Mesendoderm (in vitro differentiated cells): ENCODE measurements around the gene RIMOC1.

Experiments used
- DNase-seq: peaks from one replicate; pipeline ENCODE4 v3.0.0; 2013
- H2AK5ac ChIP-seq: 2 replicates; pipeline ENCODE4 v1.6.1; 2013; ENCODE audit warnings: low read length, inconsistent platforms
- H2BK120ac ChIP-seq: 2 replicates; pipeline ENCODE4 v1.6.1; 2013; ENCODE audit warnings: low read depth, mild to moderate bottlenecking, low read length, moderate library complexity, mixed read lengths
- H2BK15ac ChIP-seq: replicated peaks from 2 replicates; pipeline ENCODE4 v1.6.1; 2013; ENCODE audit warnings: low read depth, mild to moderate bottlenecking, moderate library complexity
- H2BK5ac ChIP-seq: 2 replicates; pipeline ENCODE4 v1.6.1; 2013; ENCODE audit warnings: low read length, inconsistent platforms
- H3K18ac ChIP-seq: 2 replicates; pipeline ENCODE4 v1.6.1; 2013; ENCODE audit warnings: mild to moderate bottlenecking, low read length, mixed read lengths
- H3K23ac ChIP-seq: one replicate; pipeline ENCODE4 v1.6.1; 2013; ENCODE audit warnings: low read length
- H3K27ac ChIP-seq: 2 replicates; pipeline ENCODE4 v1.5.1; 2013; ENCODE audit warnings: low read depth, mild to moderate bottlenecking, inconsistent platforms, low read length, moderate library complexity
- H3K27me3 ChIP-seq: 2 replicates; pipeline ENCODE4 v1.6.1; 2013; ENCODE audit warnings: low read length, control low read depth, mild to moderate bottlenecking, inconsistent platforms; ENCODE audit not compliant: insufficient read depth, poor library complexity
- H3K36me3 ChIP-seq: 2 replicates; pipeline ENCODE4 v1.6.1; 2013; ENCODE audit warnings: low read length, inconsistent platforms; ENCODE audit not compliant: control insufficient read depth, insufficient read depth
- H3K4ac ChIP-seq: one replicate; pipeline ENCODE4 v1.6.1; 2013; ENCODE audit warnings: low read depth, mild to moderate bottlenecking, low read length, moderate library complexity
- H3K4me1 ChIP-seq: 2 replicates; pipeline ENCODE4 v1.6.1; 2013; ENCODE audit warnings: low read depth, low read length, inconsistent platforms; ENCODE audit not compliant: control insufficient read depth
- H3K4me2 ChIP-seq: 2 replicates; pipeline ENCODE4 v1.6.1; 2013; ENCODE audit warnings: low read length
- H3K4me3 ChIP-seq: 2 replicates; pipeline ENCODE4 v1.5.1; 2013; ENCODE audit warnings: mild to moderate bottlenecking, low read length
- H3K56ac ChIP-seq: one replicate; pipeline ENCODE4 v1.6.1; 2013; ENCODE audit warnings: low read length
- H3K79me1 ChIP-seq: 2 replicates; pipeline ENCODE4 v1.6.1; 2013; ENCODE audit warnings: low read length, inconsistent platforms
- H3K79me2 ChIP-seq: 2 replicates; pipeline ENCODE4 v1.6.1; 2013; ENCODE audit warnings: mild to moderate bottlenecking, low read length; ENCODE audit not compliant: control insufficient read depth, insufficient read depth
- H3K9ac ChIP-seq: 2 replicates; pipeline ENCODE4 v1.6.1; 2013; ENCODE audit warnings: low read length, inconsistent platforms
- H4K5ac ChIP-seq: one replicate; pipeline ENCODE4 v1.6.1; 2013; ENCODE audit warnings: low read length
- H4K8ac ChIP-seq: one replicate; pipeline ENCODE4 v1.6.1; 2013; ENCODE audit warnings: low read depth, mild to moderate bottlenecking, control low read depth, low read length, moderate library complexity
- WGBS: extraction: QIAGEN DNeasy Blood & Tissue Kit; methylation state at CpG from one replicate; pipeline ENCODE4 v1.1.7; 2013; ENCODE audit warnings: low lambda C conversion rate, missing lambda C conversion rate; ENCODE audit not compliant: insufficient coverage; ENCODE audit errors: extremely low coverage; 5-methylcytosine and 5-hydroxymethylcytosine counted together

Gene RIMOC1

DNA sequence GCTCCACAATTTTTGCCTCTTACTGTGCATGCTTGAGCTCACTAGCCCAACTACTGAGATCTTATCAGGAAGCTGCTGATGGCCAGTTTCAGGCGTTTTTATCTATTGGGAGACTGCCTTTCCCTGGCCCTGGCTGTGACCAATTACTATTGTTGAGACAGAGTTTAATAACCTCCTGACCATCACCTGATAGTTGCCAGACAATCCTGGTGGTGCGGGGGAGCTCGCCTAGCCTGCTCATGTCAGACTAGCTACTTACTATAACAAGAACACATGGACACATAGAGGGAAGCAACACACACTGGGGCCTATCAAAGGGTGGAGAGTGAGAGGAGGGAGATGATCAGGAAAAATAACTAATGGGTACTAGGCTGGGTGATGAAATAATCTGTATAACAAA is 20.9 kb upstream of the RIMOC1 start:
- Histone ChIP-seq H3K79me2 (no peaks in the 10 kb centered on the region), H3K18ac (no peak overlapping the region), H3K36me3 (no peaks in the 10 kb centered on the region), H3K23ac (no peak overlapping the region), H3K4ac (no peak overlapping the region), H2BK15ac (no peak overlapping the region), H2BK5ac (no peak overlapping the region), H3K27ac (no peak overlapping the region), H3K27me3 (no peaks in the 10 kb centered on the region), H3K9ac (no peak overlapping the region), H3K56ac (no peak overlapping the region), H3K4me3 (no peak overlapping the region), H3K4me1 (no peaks in the 10 kb centered on the region), H4K5ac (no peak overlapping the region), H2AK5ac (no peak overlapping the region), H3K4me2 (no peak overlapping the region), H3K79me1 (no peaks in the 10 kb centered on the region), H4K8ac (no peak overlapping the region), H2BK120ac (no peak overlapping the region)
- no peak for DNase-seq
- WGBS: no CpG with 5 or more reads among the region's 3 CpGs

DNA sequence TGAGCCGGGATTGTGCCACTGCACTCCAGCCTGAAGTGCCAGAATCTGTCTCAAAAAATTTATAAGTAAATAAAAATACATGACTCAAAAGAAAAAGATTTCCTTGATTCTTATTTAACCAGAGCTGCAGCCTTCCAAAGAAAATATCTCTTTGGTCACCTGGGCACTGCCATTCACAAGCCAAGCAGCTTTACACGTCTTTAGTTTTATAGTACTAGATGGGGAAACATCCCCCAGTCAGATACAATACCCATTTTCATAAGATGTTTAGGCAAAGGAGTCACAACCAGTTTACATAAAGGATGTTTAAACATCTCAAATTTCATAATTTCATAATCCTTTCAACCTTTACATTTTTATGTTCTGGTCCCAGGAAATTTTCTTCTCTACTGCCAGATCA is 20.2 kb upstream of the RIMOC1 start:
- no peaks in the 10 kb centered on the region for H3K4me1 ChIP-seq
- H3K18ac ChIP-seq: no peak overlapping the region
- no peak overlapping the region for H4K5ac ChIP-seq
- H2BK5ac ChIP-seq: no peak overlapping the region
- no peak overlapping the region for H2AK5ac ChIP-seq
- no peaks in the 10 kb centered on the region for H3K79me1 ChIP-seq
- no peak for DNase-seq
- no peak overlapping the region for H3K23ac ChIP-seq
- H4K8ac ChIP-seq: no peak overlapping the region
- H3K27me3 ChIP-seq: no peaks in the 10 kb centered on the region
- no peaks in the 10 kb centered on the region for H3K36me3 ChIP-seq
- no peak overlapping the region for H3K27ac ChIP-seq
- no peak overlapping the region for H3K4ac ChIP-seq
- H3K56ac ChIP-seq: no peak overlapping the region
- H3K79me2 ChIP-seq: no peaks in the 10 kb centered on the region
- H2BK15ac ChIP-seq: no peak overlapping the region
- no peak overlapping the region for H3K4me3 ChIP-seq
- no peak overlapping the region for H2BK120ac ChIP-seq
- H3K4me2 ChIP-seq: no peak overlapping the region
- no peak overlapping the region for H3K9ac ChIP-seq
- no CpG with 5 or more reads among the region's 2 CpGs for WGBS

DNA sequence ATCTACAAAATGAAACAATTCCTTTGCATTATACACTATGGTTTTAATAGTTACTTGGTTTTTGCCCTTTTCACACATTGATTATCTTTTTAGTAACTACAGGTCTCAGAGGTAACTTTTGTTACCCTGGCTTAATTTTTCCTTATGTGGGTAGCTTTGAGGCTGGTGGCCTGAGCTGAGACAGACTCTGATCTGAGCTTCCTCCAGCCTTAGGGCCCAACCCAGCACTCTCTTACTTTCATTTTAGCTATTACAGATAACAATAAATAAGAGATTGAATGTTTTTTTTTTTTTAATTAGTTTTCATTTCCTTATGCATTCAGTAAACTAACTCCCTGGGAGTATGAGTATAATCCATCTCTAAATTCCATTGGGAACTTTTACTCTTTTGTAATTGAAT is 18.9 kb upstream of the RIMOC1 start:
- Histone ChIP-seq H2BK5ac (no peak overlapping the region), H3K18ac (no peak overlapping the region), H2AK5ac (no peak overlapping the region), H3K79me2 (no peaks in the 10 kb centered on the region), H3K36me3 (no peaks in the 10 kb centered on the region), H3K9ac (no peak overlapping the region), H2BK120ac (no peak overlapping the region), H3K27me3 (no peaks in the 10 kb centered on the region), H4K8ac (no peak overlapping the region), H2BK15ac (no peak overlapping the region), H3K4me2 (no peak overlapping the region), H3K4me1 (no peaks in the 10 kb centered on the region), H3K56ac (no peak overlapping the region), H3K79me1 (no peaks in the 10 kb centered on the region), H4K5ac (no peak overlapping the region), H3K27ac (no peak overlapping the region), H3K4me3 (no peak overlapping the region), H3K4ac (no peak overlapping the region), H3K23ac (no peak overlapping the region)
- no peak for DNase-seq

DNA sequence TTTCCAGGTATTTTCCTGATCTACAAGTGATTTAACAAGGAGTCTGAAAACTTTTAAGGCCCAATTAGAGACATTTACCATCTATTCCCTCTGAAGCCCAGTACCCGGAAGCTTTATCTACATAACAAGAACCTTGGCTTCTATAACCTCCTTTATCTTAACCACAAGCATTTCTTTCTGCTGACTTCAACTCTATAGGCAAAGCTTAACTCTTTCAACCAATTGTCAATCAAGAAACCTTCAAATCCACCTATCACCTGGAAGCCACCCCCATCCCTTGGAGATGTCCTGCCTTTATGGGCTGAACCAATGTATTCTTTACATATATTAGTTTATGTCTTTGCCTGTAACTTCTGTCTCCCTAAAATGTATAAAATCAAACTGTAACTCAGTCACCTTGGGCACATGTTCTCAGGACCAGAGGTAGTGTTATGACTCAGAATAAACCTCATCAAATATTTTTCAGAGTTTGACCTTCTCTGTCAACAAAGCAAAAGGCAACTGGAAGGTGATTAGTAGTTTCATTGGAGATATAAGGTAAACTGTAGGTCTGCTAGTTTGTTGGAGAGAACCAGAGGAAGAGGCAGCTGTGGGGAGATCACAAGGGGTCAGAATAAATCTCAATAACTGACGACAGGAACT is 13.0 kb upstream of the RIMOC1 start:
- no peak for DNase-seq
- H3K27ac ChIP-seq: no peak overlapping the region
- H3K79me2 ChIP-seq: no peaks in the 10 kb centered on the region
- H3K4me2 ChIP-seq: no peak overlapping the region
- no peak overlapping the region for H3K4ac ChIP-seq
- no peak overlapping the region for H2AK5ac ChIP-seq
- H3K36me3 ChIP-seq: no peaks in the 10 kb centered on the region
- H2BK120ac ChIP-seq: no peak overlapping the region
- H3K56ac ChIP-seq: no peak overlapping the region
- WGBS: no CpG with 5 or more reads among the region's 2 CpGs
- H2BK5ac ChIP-seq: no peak overlapping the region
- H3K4me1 ChIP-seq: no peaks in the 10 kb centered on the region
- H4K8ac ChIP-seq: no peak overlapping the region
- H4K5ac ChIP-seq: no peak overlapping the region
- no peaks in the 10 kb centered on the region for H3K79me1 ChIP-seq
- H3K23ac ChIP-seq: no peak overlapping the region
- no peaks in the 10 kb centered on the region for H3K27me3 ChIP-seq
- H3K4me3 ChIP-seq: no peak overlapping the region
- no peak overlapping the region for H3K18ac ChIP-seq
- no peak overlapping the region for H2BK15ac ChIP-seq
- H3K9ac ChIP-seq: no peak overlapping the region

DNA sequence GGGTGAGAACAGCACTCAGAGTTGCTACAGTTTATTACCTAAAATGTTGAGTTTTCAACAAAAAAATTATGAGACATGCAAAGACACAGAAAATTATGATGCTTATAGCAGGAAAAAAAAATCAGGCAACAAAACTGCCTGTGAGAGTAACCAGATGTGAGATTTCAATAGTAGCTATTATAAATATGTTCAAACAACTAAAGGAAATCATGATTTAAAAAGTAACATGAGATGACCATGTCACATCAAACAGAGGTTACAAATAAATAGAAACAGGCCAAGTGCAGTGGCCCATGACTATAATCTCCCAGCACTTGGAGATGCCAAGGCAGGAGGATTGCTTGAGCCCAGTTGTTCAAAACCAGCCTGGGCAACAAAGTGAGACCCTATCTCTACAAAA is 12.1 kb upstream of the RIMOC1 start:
- no peak overlapping the region for H4K5ac ChIP-seq
- no peaks in the 10 kb centered on the region for H3K79me2 ChIP-seq
- no peak overlapping the region for H3K4me2 ChIP-seq
- H3K79me1 ChIP-seq: no peaks in the 10 kb centered on the region
- no peak overlapping the region for H3K56ac ChIP-seq
- no peak overlapping the region for H3K23ac ChIP-seq
- H2BK15ac ChIP-seq: no peak overlapping the region
- no peak overlapping the region for H4K8ac ChIP-seq
- no peak for DNase-seq
- no peak overlapping the region for H3K4ac ChIP-seq
- no peak overlapping the region for H2AK5ac ChIP-seq
- no peak overlapping the region for H2BK5ac ChIP-seq
- H3K27ac ChIP-seq: no peak overlapping the region
- no peak overlapping the region for H3K9ac ChIP-seq
- H3K18ac ChIP-seq: no peak overlapping the region
- no peaks in the 10 kb centered on the region for H3K4me1 ChIP-seq
- H3K4me3 ChIP-seq: no peak overlapping the region
- no peaks in the 10 kb centered on the region for H3K36me3 ChIP-seq
- H3K27me3 ChIP-seq: no peaks in the 10 kb centered on the region
- no peak overlapping the region for H2BK120ac ChIP-seq

DNA sequence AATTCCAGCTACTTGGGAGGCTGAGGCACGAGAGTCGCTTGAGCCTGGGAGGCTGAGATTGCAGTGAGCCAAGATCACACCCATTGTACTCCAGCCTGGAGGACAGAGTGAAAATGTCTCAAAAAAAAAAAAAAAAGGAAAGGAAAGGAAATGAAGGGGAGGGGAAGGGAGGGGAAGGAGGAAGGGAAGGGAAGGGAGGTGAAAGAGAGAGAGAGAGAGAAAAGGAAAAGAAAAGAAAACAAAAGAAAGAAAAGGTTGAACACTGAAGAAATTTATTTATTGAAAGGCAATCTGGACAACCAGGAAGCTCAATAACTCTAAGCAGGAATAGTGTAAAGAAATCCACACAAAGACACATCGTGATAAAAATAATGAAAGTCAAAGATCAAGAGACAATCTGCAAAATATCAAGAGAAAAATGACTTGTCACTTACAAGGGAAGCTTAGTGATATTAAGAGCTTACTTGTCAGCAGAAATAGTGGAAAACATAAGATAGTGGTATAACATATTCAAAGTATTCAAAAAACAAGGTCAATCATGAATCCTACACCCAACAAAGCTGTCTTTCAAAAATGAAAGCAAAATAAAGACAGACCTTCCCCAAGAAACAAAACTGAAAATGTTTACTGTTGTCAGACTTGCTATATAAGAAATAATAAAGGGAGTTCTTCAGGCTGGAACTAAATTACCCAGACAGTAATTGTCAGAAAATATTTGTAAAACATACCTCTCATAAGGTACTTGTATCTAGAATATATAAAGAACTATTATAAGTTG is 10.9 kb upstream of the RIMOC1 start:
- Histone ChIP-seq H3K27me3 (no peaks in the 10 kb centered on the region), H3K27ac (no peak overlapping the region), H2BK120ac (no peak overlapping the region), H2AK5ac (no peak overlapping the region), H2BK5ac (no peak overlapping the region), H3K4me1 (no peaks in the 10 kb centered on the region), H2BK15ac (no peak overlapping the region), H3K9ac (no peak overlapping the region), H3K4me2 (no peak overlapping the region), H3K18ac (no peak overlapping the region), H3K56ac (no peak overlapping the region), H3K79me1 (no peaks in the 10 kb centered on the region), H3K79me2 (no peaks in the 10 kb centered on the region), H4K5ac (no peak overlapping the region), H3K4ac (no peak overlapping the region), H3K23ac (no peak overlapping the region), H3K4me3 (no peak overlapping the region), H4K8ac (no peak overlapping the region), H3K36me3 (no peaks in the 10 kb centered on the region)
- no peak for DNase-seq
- no CpG with 5 or more reads among the region's 3 CpGs for WGBS
